ENCODE results near the gene ERICH6.
A peak's percentile ranks its signal among the peaks of the same experiment; 100 is the strongest.

ERICH6 gene
- 0 to 0.38 (median 0.10) reads per million in 9 experiments for total RNA-seq

DNA sequence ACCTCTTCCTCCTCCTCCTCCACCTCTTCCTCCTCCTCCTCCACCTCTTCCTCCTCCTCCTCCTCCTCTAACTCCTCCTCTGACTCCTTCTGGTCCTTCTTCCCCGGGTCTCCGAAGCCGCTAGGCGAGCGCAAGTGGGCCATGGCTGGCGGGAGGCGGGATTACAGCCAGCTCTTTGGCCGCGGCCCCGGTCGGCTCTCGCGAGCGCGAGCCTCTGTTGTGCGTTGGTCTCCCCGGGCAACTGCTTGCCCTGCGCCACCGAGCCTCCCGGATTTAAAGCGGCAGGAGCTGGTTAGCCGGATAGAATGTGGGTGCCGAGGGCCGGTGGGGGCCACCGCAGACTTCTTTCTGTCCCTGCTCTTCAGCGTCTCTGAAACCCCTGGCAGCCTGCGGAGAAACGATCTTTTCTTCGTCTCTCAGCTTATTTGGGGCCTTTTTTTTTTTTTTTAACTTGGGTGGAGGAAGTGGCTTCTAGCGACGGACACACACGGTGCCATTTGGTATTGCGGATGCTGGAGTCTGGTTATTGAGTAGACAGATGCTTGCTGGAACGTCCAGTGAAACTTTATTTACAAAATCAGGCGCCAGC lies at the start of gene ERICH6:
ERICH6 (minus strand) TSS at position 165 of the 589 bp plus-strand sequence; CDS start at position 143, 22 bp downstream.
- peak; percentile 77 to 79 (median 78) for DNase-seq
- Mint-ChIP-seq H3K36me3 (ENCODE audit: insufficient read depth) (peaks cover 25% of the 10 kb centered on the region), H3K9me3 (no peaks in the 10 kb centered on the region), H3K27me3 (no peaks in the 10 kb centered on the region), H3K4me3 (peak within 1 kb of the TSS; percentile 93 to 99), H3K27ac (peak within 1 kb of the TSS; percentile 97 to 100), H3K4me1 (ENCODE audit: low read depth in 2 of 2) (peaks cover 16 to 17% of the 10 kb centered on the region in 2 donors)
- peak; percentile 87 for ATAC-seq (replicated peaks)

- DNase-seq, result no peak
- H3K27me3 Mint-ChIP-seq, result no peaks in the 10 kb centered on the region
- peaks cover 39 to 56% of the 10 kb centered on the region in 2 donors for H3K4me1 Mint-ChIP-seq (ENCODE audit: low read depth in 2 of 2)
- no peak overlapping the region for H3K4me3 Mint-ChIP-seq
- H3K9me3 Mint-ChIP-seq, result peaks cover 0 to 2% of the 10 kb centered on the region in 2 donors
- ATAC-seq (replicated peaks), result no peak
- peak overlapping the region; percentile 22 to 53 for H3K27ac Mint-ChIP-seq
- H3K36me3 Mint-ChIP-seq (ENCODE audit: insufficient read depth), result peaks cover 18% of the 10 kb centered on the region
Measured at GRCh38 chr3:150751781-150752263, 48.1 kb upstream of the ERICH6 start.

GRCh38 chr3:150749255-150749654 lies 45.5 kb upstream of the ERICH6 start:
- DNase-seq, result no peak
- Mint-ChIP-seq H3K9me3 (peaks cover 0 to 2% of the 10 kb centered on the region in 2 donors), H3K4me1 (ENCODE audit: low read depth in 2 of 2) (peaks cover 56 to 71% of the 10 kb centered on the region in 2 donors), H3K27ac (peak overlapping the region; percentile 22 to 36), H3K4me3 (no peak overlapping the region), H3K36me3 (ENCODE audit: insufficient read depth) (peaks cover 12% of the 10 kb centered on the region), H3K27me3 (no peaks in the 10 kb centered on the region)
- ATAC-seq (replicated peaks), result no peak

DNA sequence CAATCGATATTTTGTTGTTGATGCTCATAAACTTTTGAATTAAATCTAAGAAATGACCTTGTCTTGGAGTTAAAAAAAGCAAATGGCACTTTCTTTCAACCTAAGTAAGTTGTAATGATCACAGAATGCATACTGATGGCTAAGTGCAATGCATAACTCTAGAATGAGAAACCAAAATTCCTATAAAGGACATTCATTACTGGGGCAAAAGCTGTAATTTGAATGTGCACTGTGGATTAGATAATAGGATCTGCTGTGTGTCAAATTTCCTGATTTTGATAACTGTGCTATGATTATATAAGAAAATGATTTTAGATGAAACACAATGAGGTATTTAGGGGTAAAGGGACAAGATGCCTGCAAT lies 44.9 kb upstream of the ERICH6 start:
- DNase-seq (no peak), ATAC-seq (replicated peaks) (no peak)
- Mint-ChIP-seq H3K4me3 (no peak overlapping the region), H3K36me3 (ENCODE audit: insufficient read depth) (peaks cover 14% of the 10 kb centered on the region), H3K9me3 (no peaks in the 10 kb centered on the region), H3K27ac (peak overlapping the region; percentile 22 to 36), H3K27me3 (no peaks in the 10 kb centered on the region), H3K4me1 (ENCODE audit: low read depth in 2 of 2) (peaks cover 51 to 71% of the 10 kb centered on the region in 2 donors)

GRCh38 chr3:150747886-150748683 lies 44.4 kb upstream of the ERICH6 start:
- ATAC-seq (replicated peaks), result no peak
- Mint-ChIP-seq H3K36me3 (ENCODE audit: insufficient read depth) (peaks cover 14% of the 10 kb centered on the region), H3K4me3 (no peak overlapping the region), H3K27ac (peak overlapping the region in 1 of 2 donors; percentile 22), H3K27me3 (no peaks in the 10 kb centered on the region), H3K4me1 (ENCODE audit: low read depth in 2 of 2) (peaks cover 53 to 68% of the 10 kb centered on the region in 2 donors), H3K9me3 (no peaks in the 10 kb centered on the region)
- no peak for DNase-seq

DNA sequence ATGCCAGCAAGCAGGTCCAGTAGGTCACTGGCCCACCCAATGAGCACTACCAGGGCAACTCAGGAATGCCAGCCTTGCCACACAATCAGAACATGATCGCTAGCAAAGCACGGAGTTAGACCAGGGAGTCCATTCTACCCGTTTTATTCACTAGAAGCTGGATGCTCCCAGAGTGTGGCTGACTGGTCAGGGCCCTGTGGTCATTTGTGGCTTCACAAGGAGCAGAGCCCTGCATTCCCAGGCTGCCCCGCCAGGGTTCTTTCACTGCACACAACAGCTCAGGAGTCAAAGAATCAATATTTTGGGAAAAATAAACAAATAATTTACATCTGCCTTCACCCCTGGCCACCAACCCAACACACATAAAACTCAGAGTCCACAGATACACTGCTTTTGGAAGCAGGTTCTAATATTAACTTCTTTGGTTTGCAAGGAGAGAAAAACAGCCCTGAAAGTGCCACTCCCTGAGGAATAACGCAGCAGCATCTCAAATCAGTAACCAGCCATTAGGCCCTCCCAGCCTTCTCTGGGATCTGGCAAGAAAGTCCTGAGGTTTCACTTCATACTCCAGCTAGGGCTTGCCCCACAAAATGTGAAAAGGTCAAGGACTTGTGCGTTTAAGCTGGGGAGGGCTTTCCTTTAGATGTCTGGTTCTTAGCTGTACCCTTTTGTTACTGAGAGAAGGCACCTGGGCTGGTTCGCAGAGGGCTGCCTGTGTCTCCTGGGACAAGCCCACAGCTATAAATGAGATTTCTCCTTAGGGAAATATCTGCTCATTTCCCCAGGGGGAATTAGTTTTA lies 43.3 kb upstream of the ERICH6 start:
- Mint-ChIP-seq H3K27me3 (no peaks in the 10 kb centered on the region), H3K36me3 (ENCODE audit: insufficient read depth) (peaks cover 16% of the 10 kb centered on the region), H3K4me3 (no peak overlapping the region), H3K9me3 (no peaks in the 10 kb centered on the region), H3K27ac (peak overlapping the region; percentile 31 to 81), H3K4me1 (ENCODE audit: low read depth in 2 of 2) (peaks cover 53 to 69% of the 10 kb centered on the region in 2 donors)
- DNase-seq (no peak), ATAC-seq (replicated peaks) (no peak)

GRCh38 chr3:150745832-150746231 lies 42.1 kb upstream of the ERICH6 start:
- Mint-ChIP-seq H3K4me1 (ENCODE audit: low read depth in 2 of 2) (peaks cover 47 to 60% of the 10 kb centered on the region in 2 donors), H3K27ac (peak overlapping the region in 1 of 2 donors; percentile 81), H3K4me3 (no peak overlapping the region), H3K36me3 (ENCODE audit: insufficient read depth) (peaks cover 21% of the 10 kb centered on the region), H3K9me3 (no peaks in the 10 kb centered on the region), H3K27me3 (no peaks in the 10 kb centered on the region)
- ATAC-seq (replicated peaks) (no peak), DNase-seq (no peak)

- Mint-ChIP-seq H3K36me3 (ENCODE audit: insufficient read depth) (peaks cover 23% of the 10 kb centered on the region), H3K4me1 (ENCODE audit: low read depth in 2 of 2) (peaks cover 50 to 56% of the 10 kb centered on the region in 2 donors), H3K27me3 (no peaks in the 10 kb centered on the region), H3K9me3 (no peaks in the 10 kb centered on the region), H3K27ac (peak overlapping the region; percentile 15 to 52), H3K4me3 (no peak overlapping the region)
- DNase-seq (no peak), ATAC-seq (replicated peaks) (no peak)
Measured at GRCh38 chr3:150744919-150745211, 41.1 kb upstream of the ERICH6 start.

GRCh38 chr3:150744041-150744918 lies 40.6 kb upstream of the ERICH6 start:
- no peaks in the 10 kb centered on the region for H3K27me3 Mint-ChIP-seq
- peaks cover 25% of the 10 kb centered on the region for H3K36me3 Mint-ChIP-seq (ENCODE audit: insufficient read depth)
- DNase-seq (no peak), ATAC-seq (replicated peaks) (no peak)
- no peaks in the 10 kb centered on the region for H3K9me3 Mint-ChIP-seq
- H3K4me3 Mint-ChIP-seq, result no peak overlapping the region
- H3K4me1 Mint-ChIP-seq (ENCODE audit: low read depth in 2 of 2), result peaks cover 52 to 56% of the 10 kb centered on the region in 2 donors
- peak overlapping the region; percentile 15 to 52 for H3K27ac Mint-ChIP-seq

DNA sequence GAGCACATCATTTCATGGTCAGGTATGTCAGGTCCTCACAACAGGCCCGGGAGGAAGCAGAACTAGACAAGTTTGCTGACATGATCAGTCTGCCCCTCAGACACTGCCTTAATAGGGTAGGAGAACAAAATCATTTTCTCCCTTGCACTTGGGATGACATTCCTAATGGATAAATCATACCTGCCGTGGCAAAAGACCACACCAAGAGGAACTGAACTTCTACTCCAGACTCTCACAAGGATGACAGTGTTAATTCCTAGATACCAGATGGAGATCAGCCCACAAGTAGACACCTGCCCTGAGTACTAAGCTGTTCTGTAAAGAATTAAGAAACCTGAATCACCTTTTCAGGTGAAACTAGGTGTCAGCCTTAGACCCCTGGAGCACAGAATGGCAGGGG lies 39.8 kb upstream of the ERICH6 start:
- no peak overlapping the region for H3K4me3 Mint-ChIP-seq
- peak overlapping the region; percentile 26 to 52 for H3K27ac Mint-ChIP-seq
- H3K27me3 Mint-ChIP-seq, result no peaks in the 10 kb centered on the region
- no peak for DNase-seq
- H3K36me3 Mint-ChIP-seq (ENCODE audit: insufficient read depth), result peaks cover 25% of the 10 kb centered on the region
- ATAC-seq (replicated peaks), result no peak
- no peaks in the 10 kb centered on the region for H3K9me3 Mint-ChIP-seq
- H3K4me1 Mint-ChIP-seq (ENCODE audit: low read depth in 2 of 2), result peaks cover 48 to 53% of the 10 kb centered on the region in 2 donors

DNA sequence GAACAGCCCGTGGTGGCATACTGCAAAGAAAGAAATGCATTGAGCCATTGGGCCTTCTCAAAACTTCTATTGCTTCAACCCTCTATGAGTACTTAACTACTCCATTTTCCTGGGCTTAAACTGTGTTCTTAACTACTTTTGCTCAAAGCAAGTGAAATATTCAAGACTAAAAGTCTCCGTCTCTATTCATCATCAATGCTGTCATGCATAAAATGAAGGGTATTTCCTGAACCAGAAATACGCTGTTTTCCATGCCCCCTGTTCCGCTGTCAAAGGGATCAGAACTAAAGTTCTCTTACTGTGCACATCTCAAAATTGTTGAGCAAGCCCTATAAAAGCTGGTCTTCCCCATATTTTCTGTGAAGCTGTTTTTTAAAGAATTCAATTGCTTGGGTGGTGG lies 39.0 kb upstream of the ERICH6 start:
- no peak for DNase-seq
- H3K36me3 Mint-ChIP-seq (ENCODE audit: insufficient read depth), result peaks cover 25% of the 10 kb centered on the region
- H3K27ac Mint-ChIP-seq, result peak overlapping the region in 1 of 2 donors; percentile 25

DNA sequence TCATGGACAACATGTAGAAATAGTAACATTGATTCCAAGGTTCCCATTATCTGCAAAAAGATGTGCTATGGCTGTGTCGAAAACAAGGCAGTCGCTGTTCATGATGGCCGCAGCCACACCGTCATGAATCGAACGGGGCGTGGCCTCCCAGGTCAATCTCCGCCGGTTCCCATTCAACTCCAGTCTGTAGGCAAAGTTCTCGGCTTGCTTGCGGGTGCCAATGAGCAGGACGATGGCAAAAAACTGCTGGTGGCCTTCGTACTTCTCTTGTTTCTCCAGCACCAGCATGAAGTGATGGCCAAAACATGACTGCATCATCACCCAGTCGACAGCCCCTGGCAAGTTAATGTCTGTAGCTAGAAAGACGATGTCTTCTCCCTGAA lies 38.4 kb upstream of the ERICH6 start:
- ATAC-seq (replicated peaks) (no peak), DNase-seq (no peak)
- H3K27me3 Mint-ChIP-seq, result no peaks in the 10 kb centered on the region
- no peaks in the 10 kb centered on the region for H3K9me3 Mint-ChIP-seq
- H3K4me3 Mint-ChIP-seq, result no peak overlapping the region
- H3K4me1 Mint-ChIP-seq (ENCODE audit: low read depth in 2 of 2), result peaks cover 40 to 45% of the 10 kb centered on the region in 2 donors
- H3K27ac Mint-ChIP-seq, result peak overlapping the region in 1 of 2 donors; percentile 75
- peaks cover 25% of the 10 kb centered on the region for H3K36me3 Mint-ChIP-seq (ENCODE audit: insufficient read depth)

More for the DNA sequence above, 39.0 kb upstream of the ERICH6 start:
- peaks cover 43 to 49% of the 10 kb centered on the region in 2 donors for H3K4me1 Mint-ChIP-seq (ENCODE audit: low read depth in 2 of 2)
- no peak overlapping the region for H3K4me3 Mint-ChIP-seq
- no peaks in the 10 kb centered on the region for H3K9me3 Mint-ChIP-seq
- no peak for ATAC-seq (replicated peaks)
- no peaks in the 10 kb centered on the region for H3K27me3 Mint-ChIP-seq

Data from effector memory CD8-positive, alpha-beta T cell (primary cell).